Embryonic facial prominence (tissue), 1 donor: ENCODE results near the gene PLEKHA1.

ENCODE experiments used
- DNase-seq: peaks from one replicate; pipeline ENCODE4 v3.0.0-alpha.2; 2016; ENCODE audit errors: extremely low spot score

Gene PLEKHA1

DNA sequence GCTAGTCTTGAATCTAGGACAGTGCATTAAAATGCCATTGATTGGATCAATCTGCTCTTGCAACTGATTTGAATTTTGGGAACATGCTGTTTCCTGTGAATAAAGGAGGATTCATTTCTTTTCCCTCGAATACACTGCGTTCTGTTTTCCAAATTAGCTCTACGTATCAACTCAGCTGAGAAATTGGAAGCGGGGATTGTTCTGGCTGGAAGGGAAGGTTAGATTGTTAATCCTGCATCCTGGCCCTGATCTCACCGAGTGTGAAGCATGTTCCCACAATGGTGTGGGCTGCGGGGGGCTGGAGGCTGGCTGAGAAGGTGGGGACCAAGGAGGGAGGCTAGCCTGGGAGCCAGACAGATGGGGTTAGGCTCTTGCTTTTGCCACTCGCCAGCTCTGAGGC is 104.5 kb downstream of the PLEKHA1 start:
- DNase-seq, result no peak

DNA sequence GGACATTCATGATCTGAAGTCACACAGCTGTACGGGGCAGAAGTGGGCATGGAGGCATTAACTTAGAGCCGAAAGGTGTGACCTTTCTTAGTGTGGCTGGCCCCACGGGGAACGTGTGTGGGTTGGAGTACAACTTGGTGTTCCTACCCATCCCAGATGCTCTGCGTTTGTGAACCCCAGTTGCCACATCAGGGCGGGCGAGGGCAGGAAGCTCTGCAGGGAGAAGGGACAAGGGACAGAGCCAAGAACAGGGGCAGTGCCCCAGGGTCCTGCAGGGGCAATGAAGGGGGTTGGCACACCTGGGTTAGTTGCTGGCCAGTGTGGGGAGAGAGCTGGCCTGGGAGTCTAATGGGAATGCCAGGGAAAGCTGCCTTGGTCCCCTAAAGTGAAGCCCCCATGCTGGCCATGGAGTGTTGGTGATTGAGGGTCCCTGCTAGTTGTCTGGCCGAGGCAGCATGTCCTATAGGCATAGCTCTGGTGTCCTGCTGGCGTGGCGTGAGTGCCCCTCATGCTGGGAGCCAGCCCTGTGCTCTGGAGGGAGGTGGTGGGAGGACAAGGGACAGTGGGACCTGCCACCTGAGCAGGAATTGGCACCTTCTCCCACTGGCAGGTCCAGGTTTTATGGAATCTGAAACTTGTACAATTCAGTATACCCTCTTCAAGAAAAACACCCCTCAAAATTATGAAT is 105.8 kb downstream of the PLEKHA1 start:
- no peak for DNase-seq

DNA sequence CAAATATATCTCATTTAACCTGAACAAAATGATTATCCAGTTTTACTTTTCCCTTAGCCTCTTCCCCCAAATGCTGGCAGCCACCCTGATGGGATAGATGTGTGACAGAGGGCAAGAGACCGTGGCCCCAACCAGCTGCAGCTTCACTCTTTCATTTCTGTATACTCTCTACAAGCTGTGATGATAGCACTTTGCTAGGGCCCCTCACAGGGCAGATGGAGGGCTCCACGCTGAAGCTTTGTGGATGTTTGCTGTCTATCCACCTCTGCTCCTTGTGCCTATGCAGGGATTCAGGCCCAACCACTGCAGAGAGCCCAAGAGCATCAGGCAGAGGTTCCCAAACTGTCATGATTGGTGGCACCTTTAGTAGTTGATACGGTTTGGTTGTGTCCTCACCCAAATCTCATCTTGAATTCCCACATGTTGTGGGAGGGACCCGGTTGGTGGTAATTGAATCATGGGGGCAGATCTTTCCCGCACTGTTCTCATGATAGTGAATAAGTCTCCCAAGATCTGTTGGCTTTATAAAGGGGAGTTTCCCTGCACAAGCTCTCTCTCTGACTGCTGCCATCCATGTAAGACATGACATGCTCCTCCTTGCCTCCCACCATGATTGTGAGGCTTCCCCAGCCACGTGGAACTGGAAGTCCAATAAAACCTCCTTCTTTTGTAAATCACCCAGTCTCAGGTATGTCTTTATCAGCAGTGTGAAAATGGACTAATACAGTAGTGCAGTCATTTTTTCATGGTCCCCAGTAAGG is 107.0 kb downstream of the PLEKHA1 start:
- no peak for DNase-seq
